Activated gamma-delta T cell treated with Interleukin-2 at 50 U/mL for 16 hours (primary cell): Measurements from ENCODE around the gene UBQLN4.
"Not testable (repeated sequence)": the region's sequence is repeated elsewhere in the genome, so short reads cannot be mapped to it uniquely, and the experiment has no call there.

Source experiments
- DNase-seq: peaks from one replicate; pipeline ENCODE4 v3.0.0-alpha.2; 2020

UBQLN4 gene

GRCh38 chr1:156080863-156081179 is 27.2 kb upstream of the UBQLN4 start:
- DNase-seq = no peak

- DNase-seq = no peak
Observed at GRCh38 chr1:156080241-156080862, 26.8 kb upstream of the UBQLN4 start.

DNA sequence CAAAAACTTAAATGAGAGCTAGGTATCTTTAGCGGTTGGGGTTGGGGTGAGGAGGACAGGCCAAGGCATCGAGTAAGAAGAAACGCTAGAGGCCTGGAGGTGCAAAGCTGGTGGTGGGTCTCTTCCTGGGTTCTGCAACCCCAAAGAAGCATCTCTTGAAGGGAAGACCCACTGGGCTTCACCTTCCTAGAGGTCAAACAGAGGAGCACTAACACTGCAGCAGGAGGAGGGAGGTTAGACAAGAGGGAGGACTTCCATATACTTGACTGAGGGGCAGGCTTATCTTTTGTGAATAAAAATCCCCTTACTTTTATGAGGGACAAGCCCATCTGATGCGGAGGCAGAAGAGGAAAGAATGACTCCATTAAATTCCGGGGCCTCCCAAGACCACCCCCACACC is 26.2 kb upstream of the UBQLN4 start:
- DNase-seq = no peak

DNA sequence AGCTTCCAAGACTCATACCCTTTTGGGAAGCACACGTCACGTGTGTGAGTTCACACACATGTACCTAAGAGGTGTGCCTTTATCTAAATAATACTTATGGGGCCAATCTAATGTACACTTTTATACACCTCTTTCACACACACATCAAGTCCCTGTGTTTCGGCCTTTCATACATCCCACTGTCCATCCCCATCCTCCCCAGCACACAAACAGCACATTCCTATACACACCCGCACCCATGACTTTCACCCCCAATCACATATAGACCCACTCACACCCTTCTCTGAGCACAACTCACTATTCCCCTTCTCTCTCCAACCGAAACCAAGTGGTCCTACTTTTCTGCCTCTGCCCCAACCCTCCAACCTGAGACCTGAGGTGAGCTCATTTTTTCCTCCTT is 25.1 kb upstream of the UBQLN4 start:
- DNase-seq = no peak

DNA sequence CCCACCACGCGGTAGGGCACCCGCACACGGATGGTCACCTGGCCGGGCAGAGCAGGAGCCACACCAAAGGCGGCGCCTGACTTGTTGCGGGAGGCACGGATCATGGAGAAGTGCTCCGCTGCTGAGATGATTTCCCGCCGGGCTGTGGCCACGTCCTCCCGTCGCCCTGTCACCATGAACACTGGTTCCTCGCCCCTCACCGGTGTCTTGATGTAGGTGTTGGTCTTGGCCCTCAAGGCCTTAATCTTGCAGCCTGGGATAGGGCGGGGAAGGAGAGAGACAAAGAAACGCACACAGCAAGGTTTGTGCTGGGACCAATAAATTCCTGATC is 23.8 kb upstream of the UBQLN4 start:
- no peak for DNase-seq

DNA sequence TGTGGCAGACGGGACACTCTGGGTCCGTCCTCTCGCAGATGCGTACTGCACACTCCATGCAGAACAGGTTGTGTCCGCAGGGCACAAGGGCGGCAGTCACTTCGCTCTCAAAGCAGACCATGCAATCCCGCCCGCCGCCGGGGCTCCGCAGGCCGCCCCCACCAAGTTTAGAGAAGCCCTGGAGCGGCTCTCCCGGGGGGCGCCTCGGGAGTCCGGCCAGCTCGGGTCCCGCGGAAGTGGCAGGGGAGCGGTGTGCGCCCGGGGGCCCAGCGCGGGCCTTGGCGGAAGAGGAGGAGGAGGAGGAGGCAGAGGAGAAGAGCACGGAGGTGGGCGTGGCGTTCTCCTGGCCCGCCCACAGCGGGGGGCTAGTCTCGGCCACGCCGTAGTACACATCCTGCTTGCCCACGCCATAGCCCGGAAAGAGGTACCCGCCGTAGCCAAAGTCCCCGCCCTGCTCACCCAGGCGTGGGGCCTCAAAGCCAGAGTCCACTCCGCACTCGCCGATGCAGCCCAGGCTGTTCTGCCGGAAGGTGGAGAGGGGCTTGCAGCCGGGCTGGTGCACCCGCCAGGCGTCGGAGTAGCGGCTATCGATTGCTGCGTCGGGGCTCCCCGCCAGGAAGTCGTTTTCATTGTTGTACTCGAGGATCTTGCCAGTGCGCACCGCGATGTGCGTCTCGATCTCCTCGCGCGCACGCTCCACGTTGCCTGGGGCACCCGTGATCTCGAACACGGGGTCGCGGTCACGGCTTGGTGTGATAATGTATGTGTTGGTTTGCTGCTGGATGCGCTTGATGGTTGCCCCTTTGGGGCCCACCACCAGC is 23.2 kb upstream of the UBQLN4 start:
- DNase-seq = no peak

- DNase-seq = no peak
Observed at GRCh38 chr1:156075775-156076204, 22.2 kb upstream of the UBQLN4 start.

DNA sequence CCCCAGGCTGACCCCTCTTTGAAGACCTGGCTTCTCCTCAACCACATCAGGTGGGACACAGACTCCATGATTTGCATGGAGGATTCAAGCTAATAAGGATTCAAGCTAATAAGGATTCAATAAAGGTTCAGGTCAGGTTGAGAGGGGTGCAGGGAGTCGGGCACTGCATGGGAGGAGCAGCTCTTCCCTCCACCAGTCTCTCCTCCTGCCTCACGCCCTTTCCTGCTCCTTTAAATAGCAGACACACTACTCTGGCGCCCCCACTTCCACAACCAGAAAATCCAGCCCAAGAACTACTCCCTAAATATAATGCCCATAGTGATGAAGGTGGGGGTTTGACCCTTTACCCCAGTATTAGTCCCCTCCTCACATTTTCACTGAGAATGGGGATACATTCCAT is 21.6 kb upstream of the UBQLN4 start:
- DNase-seq = no peak

DNA sequence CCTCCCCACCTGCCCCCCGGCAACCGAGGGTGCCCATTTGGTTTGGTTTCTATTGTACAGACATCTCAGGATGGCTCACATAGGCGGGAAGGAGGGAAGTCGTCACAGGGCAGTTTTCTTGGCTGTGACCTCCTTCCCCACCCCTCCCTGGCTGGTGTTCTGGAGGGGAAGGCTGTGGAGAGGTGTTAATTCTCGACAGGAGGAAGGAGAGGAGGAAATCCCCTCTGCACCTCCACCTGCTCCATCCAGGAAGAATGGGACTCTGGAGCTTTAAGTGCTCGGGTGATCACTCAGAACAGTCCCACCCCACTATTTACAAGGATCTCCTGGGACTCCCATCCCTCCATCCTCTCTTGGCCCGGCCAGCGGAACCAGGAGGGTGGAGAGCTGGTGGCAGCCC is 21.1 kb upstream of the UBQLN4 start:
- DNase-seq = no peak

GRCh38 chr1:156073740-156074139 is 20.1 kb upstream of the UBQLN4 start:
- DNase-seq = no peak

- no peak for DNase-seq
Observed at GRCh38 chr1:156073110-156073687, 19.6 kb upstream of the UBQLN4 start.

- no peak for DNase-seq
Observed at GRCh38 chr1:156072251-156072650, 18.7 kb upstream of the UBQLN4 start.

- not testable (repeated sequence) for DNase-seq
Observed at GRCh38 chr1:156071332-156071816, 17.8 kb upstream of the UBQLN4 start.

DNA sequence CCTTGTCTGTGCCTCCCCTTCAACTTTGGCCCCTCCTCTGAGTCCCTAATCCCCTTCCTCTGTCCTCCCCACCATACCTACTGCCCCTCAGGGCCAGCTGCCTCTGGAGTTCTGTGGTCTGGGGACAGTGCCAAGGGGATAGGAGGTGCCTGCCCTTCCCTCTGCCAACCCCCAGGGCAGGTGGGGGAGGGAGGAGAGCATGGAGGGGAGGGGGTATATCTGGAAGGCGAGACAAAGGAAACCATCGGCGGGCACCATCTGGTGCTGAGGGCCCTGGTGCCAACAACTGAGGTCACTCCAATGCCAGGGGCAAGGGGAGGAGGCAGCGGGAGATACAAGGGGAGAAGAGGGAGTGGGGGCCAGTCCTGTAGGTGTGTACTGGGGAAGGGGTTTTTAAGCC is 16.9 kb upstream of the UBQLN4 start:
- DNase-seq = no peak

GRCh38 chr1:156069490-156070455 is 16.2 kb upstream of the UBQLN4 start:
- no peak for DNase-seq

GRCh38 chr1:156067262-156067661 is 13.7 kb upstream of the UBQLN4 start:
- no peak for DNase-seq

DNA sequence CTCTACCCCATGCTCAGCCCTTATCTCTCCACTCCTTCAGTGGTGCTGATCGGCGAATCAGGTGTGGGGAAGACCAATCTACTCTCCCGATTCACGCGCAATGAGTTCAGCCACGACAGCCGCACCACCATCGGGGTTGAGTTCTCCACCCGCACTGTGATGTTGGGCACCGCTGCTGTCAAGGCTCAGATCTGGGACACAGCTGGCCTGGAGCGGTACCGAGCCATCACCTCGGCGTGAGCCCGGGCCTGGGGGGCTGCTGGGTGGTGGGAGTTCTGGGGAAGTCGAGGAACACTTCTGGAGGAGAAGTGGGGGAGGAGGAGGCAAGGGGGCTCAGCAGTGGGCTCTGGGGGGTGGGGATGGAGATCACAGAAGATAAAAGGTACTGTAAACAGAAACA is 12.3 kb upstream of the UBQLN4 start:
- DNase-seq = no peak

DNA sequence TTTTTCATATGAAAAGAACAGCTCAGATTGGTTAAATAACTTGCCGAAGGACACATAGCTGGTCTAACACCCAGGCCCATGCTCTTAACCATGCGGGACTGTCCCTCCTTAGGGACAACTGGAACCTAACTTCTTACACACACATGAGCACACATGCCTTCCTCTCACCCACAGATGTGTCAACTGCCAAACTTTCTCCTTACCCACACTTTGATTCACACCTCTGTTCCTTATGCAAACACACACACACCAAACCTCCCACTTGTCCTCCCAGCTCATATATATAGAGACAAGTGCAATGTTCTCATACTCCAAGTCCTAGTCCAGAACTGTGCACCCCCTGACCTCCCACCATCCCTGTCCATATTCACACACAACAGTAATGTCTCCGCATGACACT is 11.6 kb upstream of the UBQLN4 start:
- no peak for DNase-seq

DNA sequence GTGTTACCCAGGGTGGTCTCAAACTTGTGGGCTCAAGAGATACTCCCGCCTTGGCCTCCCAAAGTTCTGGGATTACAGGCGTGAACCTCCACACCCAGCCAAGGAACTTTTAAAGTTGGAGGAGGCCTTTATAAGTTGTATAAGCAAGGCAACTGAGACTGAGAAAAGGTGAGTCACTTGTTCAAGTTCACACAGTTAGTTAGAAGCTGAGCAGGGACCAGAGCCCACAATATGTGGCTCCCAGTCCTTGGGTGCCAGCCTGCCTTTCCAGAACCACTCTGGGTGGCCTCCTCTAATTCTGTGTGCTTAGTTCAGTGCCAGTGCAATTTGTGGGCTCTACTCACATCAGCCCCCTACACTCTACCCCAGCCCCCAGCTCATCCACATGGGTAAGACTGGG is 11.0 kb upstream of the UBQLN4 start:
- DNase-seq = no peak

- no peak for DNase-seq
Observed at GRCh38 chr1:156063997-156064285, 10.3 kb upstream of the UBQLN4 start.

DNA sequence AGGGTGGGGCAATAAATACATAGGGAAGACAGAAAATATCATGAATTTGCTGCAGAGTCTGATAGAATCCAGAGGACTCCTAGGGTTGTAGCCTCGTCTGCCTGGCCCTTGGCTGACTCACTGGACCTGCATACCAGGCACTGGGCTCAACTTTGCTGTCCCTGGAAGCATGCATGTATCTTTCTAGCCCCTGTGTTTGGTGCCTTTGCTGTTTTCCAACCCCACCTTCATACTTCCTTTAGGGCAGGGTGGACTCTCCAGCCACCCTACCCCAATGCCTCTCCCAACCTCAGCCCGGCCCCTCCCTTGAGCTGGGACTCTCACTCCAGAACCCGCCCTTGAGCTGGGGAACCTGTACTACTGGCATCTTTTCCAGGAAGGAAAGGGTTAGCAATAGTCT is 8.6 kb upstream of the UBQLN4 start:
- DNase-seq = no peak

- no peak for DNase-seq
Observed at GRCh38 chr1:156060937-156061636, 7.5 kb upstream of the UBQLN4 start, which contains the start of gene RAB25. RAB25 (plus strand) TSS chr1:156061160; CDS start chr1:156061401, 241 bp downstream.
